OCI-LY1 (cell line): Measurements from ENCODE around the gene RASL10B.

Source experiments
- H2AFZ ChIP-seq: fragments of 200-600 bp; sonication (generic), shearing (Covaris generic); 2 replicates; pipeline ENCODE4 v1.6.0; 2014; ENCODE audit warnings: antibody characterized with exemption, mild to moderate bottlenecking, low read length
- H3F3A ChIP-seq: fragments of 200-600 bp; sonication (generic), shearing (Covaris generic); 2 replicates; pipeline ENCODE4 v1.6.0; 2014; ENCODE audit warnings: mild to moderate bottlenecking, antibody characterized with exemption, low read length, moderate library complexity; ENCODE audit not compliant: insufficient read depth
- H3K27ac ChIP-seq: fragments of 200-600 bp; sonication (generic); 2 replicates; pipeline ENCODE4 v1.5.1; 2014; ENCODE audit warnings: low read length, mixed run types, mild to moderate bottlenecking, low read depth; ENCODE audit not compliant: poor library complexity, severe bottlenecking
- H3K27me3 ChIP-seq: fragments of 200-600 bp; sonication (generic); 2 replicates; pipeline ENCODE4 v1.6.0; 2014; ENCODE audit warnings: antibody characterized with exemption, mild to moderate bottlenecking, low read length, moderate library complexity; ENCODE audit not compliant: insufficient read depth
- H3K36me3 ChIP-seq: fragments of 200-600 bp; sonication (generic); 2 replicates; pipeline ENCODE4 v1.6.1; 2014; ENCODE audit warnings: mild to moderate bottlenecking, antibody characterized with exemption, low read length, moderate library complexity, mixed read lengths; ENCODE audit not compliant: insufficient read depth
- H3K4me1 ChIP-seq: fragments of 200-600 bp; sonication (generic); 2 replicates; pipeline ENCODE4 v1.5.1; 2014; ENCODE audit warnings: mild to moderate bottlenecking, low read length, moderate library complexity; ENCODE audit not compliant: insufficient read depth, severe bottlenecking
- H3K4me2 ChIP-seq: fragments of 200-600 bp; sonication (generic), shearing (Covaris generic); 2 replicates; pipeline ENCODE4 v1.6.1; 2014; ENCODE audit warnings: low read length
- H3K4me3 ChIP-seq: fragments of 200-600 bp; sonication (generic); 2 replicates; pipeline ENCODE4 v1.5.1; 2014; ENCODE audit warnings: low read length, low read depth, mild to moderate bottlenecking, mixed read lengths; ENCODE audit not compliant: poor library complexity, severe bottlenecking
- H3K79me2 ChIP-seq: fragments of 200-600 bp; shearing (Covaris generic); 2 replicates; pipeline ENCODE4 v1.6.1; 2016; ENCODE audit warnings: mixed run types, low read length, mixed read lengths; ENCODE audit not compliant: insufficient read depth
- H3K9ac ChIP-seq: fragments of 200-600 bp; sonication (generic), shearing (Covaris generic); 2 replicates; pipeline ENCODE4 v1.6.1; 2014; ENCODE audit warnings: mild to moderate bottlenecking, low read length, mixed read lengths
- H3K9me2 ChIP-seq: fragments of 200-600 bp; sonication (generic), shearing (Covaris generic); 2 replicates; pipeline ENCODE4 v1.6.1; 2014; ENCODE audit warnings: low read depth, mild to moderate bottlenecking, low read length, mixed read lengths
- H3K9me3 ChIP-seq: fragments of 200-600 bp; shearing (Covaris generic); 2 replicates; pipeline ENCODE4 v1.6.1; 2014; ENCODE audit warnings: low read length, mixed read lengths
- H4K20me1 ChIP-seq: fragments of 200-600 bp; sonication (generic), shearing (Covaris generic); 2 replicates; pipeline ENCODE4 v1.6.0; 2016; ENCODE audit warnings: mild to moderate bottlenecking, low read length; ENCODE audit not compliant: insufficient read depth
- CTCF ChIP-seq: fragments of 200-600 bp; sonication (generic), shearing (Covaris generic); IDR thresholded peaks from 2 replicates; pipeline ENCODE4 v1.5.1; 2017; ENCODE audit warnings: mild to moderate bottlenecking, antibody characterized with exemption, low read length, moderate library complexity, mixed read lengths
- EZH2 ChIP-seq: fragments of 200-600 bp; sonication (generic), shearing (Covaris generic); IDR thresholded peaks from 2 replicates; pipeline ENCODE4 v1.8.0; 2017; ENCODE audit warnings: borderline replicate concordance, mixed run types, mild to moderate bottlenecking, antibody characterized with exemption, low read length, moderate library complexity, mixed read lengths

RASL10B gene

GRCh38 chr17:35731239-35731916 lies at the start of gene RASL10B:
RASL10B (plus strand) TSS chr17:35731639; CDS start chr17:35735185, 3,546 bp downstream.
- no peak for TF ChIP-seq EZH2
- H3K4me1 ChIP-seq, result peaks cover 15% of the 10 kb centered on the region
- H3K27ac ChIP-seq, result no peak within 1 kb of the TSS
- peak within 1 kb of the TSS; percentile 56 for H3K4me2 ChIP-seq
- H3K9ac ChIP-seq, result peak within 1 kb of the TSS; percentile 44; the same call in 1 of the 2 replicates
- H3K9me3 ChIP-seq, result no peaks in the 10 kb centered on the region
- no peaks in the 10 kb centered on the region; the same call in none of the 2 replicates for H3K27me3 ChIP-seq
- no peaks in the 10 kb centered on the region for H3F3A ChIP-seq
- no peaks in the 10 kb centered on the region for H3K79me2 ChIP-seq
- no peaks in the 10 kb centered on the region for H3K36me3 ChIP-seq
- H4K20me1 ChIP-seq, result no peaks in the 10 kb centered on the region
- H2AFZ ChIP-seq, result no peak within 1 kb of the TSS
- H3K9me2 ChIP-seq, result no peaks in the 10 kb centered on the region
- peak within 1 kb of the TSS; percentile 57 for H3K4me3 ChIP-seq

- Histone ChIP-seq H3K9me3 (no peaks in the 10 kb centered on the region), H4K20me1 (no peaks in the 10 kb centered on the region), H3K4me2 (no peak overlapping the region), H3K36me3 (peaks cover 41% of the 10 kb centered on the region), H3K27me3 (no peaks in the 10 kb centered on the region), H3K9ac (no peak overlapping the region), H3K27ac (no peak overlapping the region), H3K4me3 (no peak overlapping the region), H3K79me2 (no peaks in the 10 kb centered on the region), H3F3A (no peaks in the 10 kb centered on the region), H2AFZ (no peak overlapping the region), H3K9me2 (no peaks in the 10 kb centered on the region), H3K4me1 (no peaks in the 10 kb centered on the region)
- TF ChIP-seq EZH2, result no peak
- no peak for TF ChIP-seq CTCF
Observed at GRCh38 chr17:35683591-35683990, 47.8 kb upstream of the RASL10B start.

- H3F3A ChIP-seq, result no peaks in the 10 kb centered on the region
- no peaks in the 10 kb centered on the region for H3K4me1 ChIP-seq
- no peak for TF ChIP-seq CTCF
- no peak for TF ChIP-seq EZH2
- no peak overlapping the region for H3K4me2 ChIP-seq
- no peaks in the 10 kb centered on the region for H3K27me3 ChIP-seq
- H3K9me2 ChIP-seq, result no peaks in the 10 kb centered on the region
- H3K4me3 ChIP-seq, result no peak overlapping the region
- peaks cover 48% of the 10 kb centered on the region for H3K36me3 ChIP-seq
- no peak overlapping the region for H3K27ac ChIP-seq
- H4K20me1 ChIP-seq, result no peaks in the 10 kb centered on the region
- no peaks in the 10 kb centered on the region for H3K79me2 ChIP-seq
- H2AFZ ChIP-seq, result no peak overlapping the region
- H3K9ac ChIP-seq, result no peak overlapping the region
- no peaks in the 10 kb centered on the region for H3K9me3 ChIP-seq
Observed at GRCh38 chr17:35684055-35684802, 47.2 kb upstream of the RASL10B start.
